GM23338 (cell line): Measurements from ENCODE around the gene F2RL2. TPM values are rescaled to one million over a fixed set of nuclear protein-coding genes. Genes with fewer than 3 reads are reported as not detected.

Experiments used
- ATAC-seq: fragments of 200-7000 bp; cut with Tn5 transposase; 3 replicates; pipeline ENCODE4 v1.9.1; 2020
- DNase-seq: peaks from one replicate; pipeline ENCODE4 v3.0.0-alpha.2; 2015; ENCODE audit warnings: low spot score
- H2AFZ ChIP-seq: fragments of 200-600 bp; sonication (generic); 2 replicates; pipeline ENCODE4 v1.8.0; 2016; ENCODE audit warnings: antibody characterized with exemption, mild to moderate bottlenecking, moderate library complexity
- H3F3A ChIP-seq: fragments of 200-600 bp; sonication (generic); replicated peaks from 2 replicates; pipeline ENCODE4 v1.8.0; 2017; ENCODE audit warnings: antibody characterized with exemption, mixed run types, low read depth
- H3K27ac ChIP-seq: fragments of 200-600 bp; sonication (generic); 2 replicates; pipeline ENCODE4 v1.6.1; 2016; ENCODE audit warnings: low read depth
- H3K27me3 ChIP-seq: fragments of 200-600 bp; sonication (generic); 2 replicates; pipeline ENCODE4 v1.8.0; 2016; ENCODE audit warnings: mild to moderate bottlenecking, mixed run types, moderate library complexity; ENCODE audit not compliant: insufficient read depth
- H3K36me3 ChIP-seq: fragments of 200-600 bp; sonication (generic); 2 replicates; pipeline ENCODE4 v1.8.0; 2016; ENCODE audit warnings: mild to moderate bottlenecking; ENCODE audit not compliant: insufficient read depth
- H3K4me1 ChIP-seq: fragments of 200-600 bp; sonication (generic); 2 replicates; pipeline ENCODE4 v1.8.0; 2016; ENCODE audit warnings: mild to moderate bottlenecking, moderate library complexity; ENCODE audit not compliant: insufficient read depth
- H3K4me2 ChIP-seq: fragments of 200-600 bp; sonication (generic); 2 replicates; pipeline ENCODE4 v1.7.1; 2017; ENCODE audit warnings: mixed run types
- H3K4me3 ChIP-seq: fragments of 200-600 bp; sonication (generic); 2 replicates; pipeline ENCODE4 v1.6.1; 2016; ENCODE audit warnings: mixed run types
- H3K79me2 ChIP-seq: fragments of 200-600 bp; sonication (generic); replicated peaks from 2 replicates; pipeline ENCODE4 v1.8.0; 2017; ENCODE audit warnings: mild to moderate bottlenecking; ENCODE audit not compliant: insufficient read depth
- H3K9me2 ChIP-seq: fragments of 200-600 bp; sonication (generic); 2 replicates; pipeline ENCODE4 v1.8.0; 2017; ENCODE audit not compliant: insufficient read depth
- H4K20me1 ChIP-seq: fragments of 200-600 bp; sonication (generic); replicated peaks from 2 replicates; pipeline ENCODE4 v1.8.0; 2017; ENCODE audit warnings: mild to moderate bottlenecking; ENCODE audit not compliant: insufficient read depth
- H3K27ac Mint-ChIP-seq: 2 replicates; pipeline ENCODE4 v1.8.0; 2020; ENCODE audit warnings: inconsistent platforms, mild to moderate bottlenecking, moderate library complexity, mixed read lengths
- H3K27me3 Mint-ChIP-seq: 3 replicates; pipeline ENCODE4 v1.8.0; 2022; ENCODE audit warnings: low read depth, mild to moderate bottlenecking, moderate library complexity, mixed read lengths, inconsistent platforms; ENCODE audit not compliant: insufficient read depth, poor library complexity
- H3K36me3 Mint-ChIP-seq: 3 replicates; pipeline ENCODE4 v1.8.0; 2021; ENCODE audit warnings: low read depth, mild to moderate bottlenecking, inconsistent platforms, moderate library complexity, mixed read lengths
- H3K4me1 Mint-ChIP-seq: 3 replicates; pipeline ENCODE4 v1.8.0; 2020; ENCODE audit warnings: mild to moderate bottlenecking, inconsistent platforms, mixed read lengths
- H3K4me3 Mint-ChIP-seq: 3 replicates; pipeline ENCODE4 v1.8.0; 2021; ENCODE audit warnings: moderate library complexity, mild to moderate bottlenecking, inconsistent platforms, mixed read lengths
- H3K9me3 Mint-ChIP-seq: 3 replicates; pipeline ENCODE4 v1.8.0; 2020; ENCODE audit warnings: moderate library complexity, mild to moderate bottlenecking, inconsistent platforms, mixed read lengths
- CREB1 ChIP-seq: fragments of 250-450 bp; sonication (Bioruptor Pico); IDR thresholded peaks from 2 replicates; pipeline ENCODE4 v1.5.0; 2020; ENCODE audit warnings: low read depth, mild to moderate bottlenecking, moderate library complexity
- ETS1 ChIP-seq: IDR thresholded peaks from 2 replicates; pipeline ENCODE4 v1.6.1; 2016; ENCODE audit warnings: antibody characterized with exemption
- EZH2 ChIP-seq: fragments of 200-600 bp; sonication (generic); IDR thresholded peaks from one replicate; pipeline ENCODE4 v1.8.0; 2017; ENCODE audit warnings: antibody characterized with exemption, mild to moderate bottlenecking, low read depth; ENCODE audit not compliant: unreplicated experiment
- EZH2phosphoT487 ChIP-seq: fragments of 200-600 bp; sonication (generic); IDR thresholded peaks from one replicate; pipeline ENCODE4 v1.8.1; 2018; ENCODE audit warnings: antibody characterized with exemption; ENCODE audit not compliant: unreplicated experiment
- JUNB ChIP-seq: IDR thresholded peaks from one replicate; pipeline ENCODE4 v1.6.1; 2016; ENCODE audit warnings: antibody characterized with exemption; ENCODE audit not compliant: unreplicated experiment
- NANOG ChIP-seq: IDR thresholded peaks from 2 replicates; pipeline ENCODE4 v1.6.1; 2016; ENCODE audit warnings: antibody characterized with exemption, borderline replicate concordance
- POLR2AphosphoS5 ChIP-seq: IDR thresholded peaks from 2 replicates; pipeline ENCODE4 v1.6.1; 2016; ENCODE audit warnings: antibody characterized with exemption, low read depth
- STAT1 ChIP-seq: IDR thresholded peaks from one replicate; pipeline ENCODE4 v1.6.1; 2016; ENCODE audit warnings: antibody characterized with exemption; ENCODE audit not compliant: unreplicated experiment
- ZNF114 ChIP-seq: fragments of 250-450 bp; sonication (Bioruptor Pico); IDR thresholded peaks from 2 replicates; pipeline ENCODE4 v1.5.0; 2020; ENCODE audit warnings: mild to moderate bottlenecking, moderate library complexity
- ZNF331 ChIP-seq: fragments of 250-450 bp; sonication (Bioruptor Pico); IDR thresholded peaks from 2 replicates; pipeline ENCODE4 v1.5.0; 2020; ENCODE audit warnings: low read depth, mild to moderate bottlenecking, moderate library complexity
- polyA plus RNA-seq: library from polyadenylated mRNA; unstranded; fragments of >200 nt; fragmentation: Nextera tagmentation; extraction: Ambion mirVana; gene quantifications from 2 replicates; pipeline ENCODE4 v1.2.1, GENCODE V29; 2016
- total RNA-seq: library from RNA; depleted of rRNA; stranded (reverse); fragments of >200 nt; shearing (Covaris generic); gene quantifications from 2 replicates; pipeline ENCODE4 v1.2.3, GENCODE V29; 2014
- TF ChIP-seq, protein P1 (sequence below), 2 experiments: fragments of 200-600 bp in 1 of 2; sonication (generic) in 1 of 2; conservative IDR thresholded peaks; 2 replicates each; pipeline versions ENCODE4 v1.5.1 to v1.6.1; 2016 to 2017; ENCODE audit warnings: antibody characterized with exemption in 2 of 2, low read depth in 2 of 2, mild to moderate bottlenecking in 2 of 2, moderate library complexity in 1 of 2
- TF ChIP-seq, protein P2 (sequence below): IDR thresholded peaks from one replicate; pipeline ENCODE4 v1.6.1; 2018; ENCODE audit warnings: antibody characterized with exemption; ENCODE audit not compliant: unreplicated experiment
- TF ChIP-seq, protein P3 (sequence below): fragments of 250-450 bp; sonication (Bioruptor Pico); IDR thresholded peaks from 2 replicates; pipeline ENCODE4 v1.5.0; 2020; ENCODE audit warnings: mild to moderate bottlenecking, moderate library complexity

The F2RL2 gene
- total and polyA plus RNA-seq, 2 experiments from 2014 or later, result 0.42 to 0.70 TPM

DNA sequence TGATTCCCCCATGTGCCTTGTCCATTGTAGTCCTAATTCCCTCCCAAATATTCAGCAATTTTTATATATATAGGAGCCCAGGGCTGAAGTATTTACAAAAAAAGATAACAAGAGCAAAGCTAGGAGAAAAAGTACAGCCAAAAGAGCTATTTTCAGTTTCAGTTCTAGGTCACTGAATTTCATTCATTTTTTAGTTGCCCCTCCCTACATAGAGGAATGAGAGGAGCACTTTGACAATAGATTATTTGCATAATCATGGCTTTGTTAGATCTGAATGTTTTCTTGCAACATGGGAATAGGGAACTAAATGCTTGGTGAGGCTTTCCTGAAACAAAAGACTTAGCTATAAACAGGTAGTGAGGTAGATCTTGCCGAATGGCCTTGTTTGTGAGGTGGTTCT, 15.3 kb upstream of the F2RL2 start:
- H3K36me3 ChIP-seq, result no peaks in the 10 kb centered on the region
- TF ChIP-seq CREB1 (CRISPR knock-in tag), result no peak
- TF ChIP-seq, protein P1, sequence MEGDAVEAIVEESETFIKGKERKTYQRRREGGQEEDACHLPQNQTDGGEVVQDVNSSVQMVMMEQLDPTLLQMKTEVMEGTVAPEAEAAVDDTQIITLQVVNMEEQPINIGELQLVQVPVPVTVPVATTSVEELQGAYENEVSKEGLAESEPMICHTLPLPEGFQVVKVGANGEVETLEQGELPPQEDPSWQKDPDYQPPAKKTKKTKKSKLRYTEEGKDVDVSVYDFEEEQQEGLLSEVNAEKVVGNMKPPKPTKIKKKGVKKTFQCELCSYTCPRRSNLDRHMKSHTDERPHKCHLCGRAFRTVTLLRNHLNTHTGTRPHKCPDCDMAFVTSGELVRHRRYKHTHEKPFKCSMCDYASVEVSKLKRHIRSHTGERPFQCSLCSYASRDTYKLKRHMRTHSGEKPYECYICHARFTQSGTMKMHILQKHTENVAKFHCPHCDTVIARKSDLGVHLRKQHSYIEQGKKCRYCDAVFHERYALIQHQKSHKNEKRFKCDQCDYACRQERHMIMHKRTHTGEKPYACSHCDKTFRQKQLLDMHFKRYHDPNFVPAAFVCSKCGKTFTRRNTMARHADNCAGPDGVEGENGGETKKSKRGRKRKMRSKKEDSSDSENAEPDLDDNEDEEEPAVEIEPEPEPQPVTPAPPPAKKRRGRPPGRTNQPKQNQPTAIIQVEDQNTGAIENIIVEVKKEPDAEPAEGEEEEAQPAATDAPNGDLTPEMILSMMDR (conservative IDR thresholded peaks at IDR 0.05; ENCODE audit: low read depth in 2 of 2), result no peak
- TF ChIP-seq ETS1, result no peak
- TF ChIP-seq, protein P2, sequence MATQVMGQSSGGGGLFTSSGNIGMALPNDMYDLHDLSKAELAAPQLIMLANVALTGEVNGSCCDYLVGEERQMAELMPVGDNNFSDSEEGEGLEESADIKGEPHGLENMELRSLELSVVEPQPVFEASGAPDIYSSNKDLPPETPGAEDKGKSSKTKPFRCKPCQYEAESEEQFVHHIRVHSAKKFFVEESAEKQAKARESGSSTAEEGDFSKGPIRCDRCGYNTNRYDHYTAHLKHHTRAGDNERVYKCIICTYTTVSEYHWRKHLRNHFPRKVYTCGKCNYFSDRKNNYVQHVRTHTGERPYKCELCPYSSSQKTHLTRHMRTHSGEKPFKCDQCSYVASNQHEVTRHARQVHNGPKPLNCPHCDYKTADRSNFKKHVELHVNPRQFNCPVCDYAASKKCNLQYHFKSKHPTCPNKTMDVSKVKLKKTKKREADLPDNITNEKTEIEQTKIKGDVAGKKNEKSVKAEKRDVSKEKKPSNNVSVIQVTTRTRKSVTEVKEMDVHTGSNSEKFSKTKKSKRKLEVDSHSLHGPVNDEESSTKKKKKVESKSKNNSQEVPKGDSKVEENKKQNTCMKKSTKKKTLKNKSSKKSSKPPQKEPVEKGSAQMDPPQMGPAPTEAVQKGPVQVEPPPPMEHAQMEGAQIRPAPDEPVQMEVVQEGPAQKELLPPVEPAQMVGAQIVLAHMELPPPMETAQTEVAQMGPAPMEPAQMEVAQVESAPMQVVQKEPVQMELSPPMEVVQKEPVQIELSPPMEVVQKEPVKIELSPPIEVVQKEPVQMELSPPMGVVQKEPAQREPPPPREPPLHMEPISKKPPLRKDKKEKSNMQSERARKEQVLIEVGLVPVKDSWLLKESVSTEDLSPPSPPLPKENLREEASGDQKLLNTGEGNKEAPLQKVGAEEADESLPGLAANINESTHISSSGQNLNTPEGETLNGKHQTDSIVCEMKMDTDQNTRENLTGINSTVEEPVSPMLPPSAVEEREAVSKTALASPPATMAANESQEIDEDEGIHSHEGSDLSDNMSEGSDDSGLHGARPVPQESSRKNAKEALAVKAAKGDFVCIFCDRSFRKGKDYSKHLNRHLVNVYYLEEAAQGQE, result no peak
- no peak for TF ChIP-seq JUNB
- no peak for TF ChIP-seq STAT1
- no peak for TF ChIP-seq NANOG
- no peak for TF ChIP-seq POLR2AphosphoS5
- TF ChIP-seq ZNF331 (CRISPR knock-in tag), result no peak
- TF ChIP-seq ZNF114 (CRISPR knock-in tag), result no peak
- no peak for TF ChIP-seq EZH2
- TF ChIP-seq, protein P3, sequence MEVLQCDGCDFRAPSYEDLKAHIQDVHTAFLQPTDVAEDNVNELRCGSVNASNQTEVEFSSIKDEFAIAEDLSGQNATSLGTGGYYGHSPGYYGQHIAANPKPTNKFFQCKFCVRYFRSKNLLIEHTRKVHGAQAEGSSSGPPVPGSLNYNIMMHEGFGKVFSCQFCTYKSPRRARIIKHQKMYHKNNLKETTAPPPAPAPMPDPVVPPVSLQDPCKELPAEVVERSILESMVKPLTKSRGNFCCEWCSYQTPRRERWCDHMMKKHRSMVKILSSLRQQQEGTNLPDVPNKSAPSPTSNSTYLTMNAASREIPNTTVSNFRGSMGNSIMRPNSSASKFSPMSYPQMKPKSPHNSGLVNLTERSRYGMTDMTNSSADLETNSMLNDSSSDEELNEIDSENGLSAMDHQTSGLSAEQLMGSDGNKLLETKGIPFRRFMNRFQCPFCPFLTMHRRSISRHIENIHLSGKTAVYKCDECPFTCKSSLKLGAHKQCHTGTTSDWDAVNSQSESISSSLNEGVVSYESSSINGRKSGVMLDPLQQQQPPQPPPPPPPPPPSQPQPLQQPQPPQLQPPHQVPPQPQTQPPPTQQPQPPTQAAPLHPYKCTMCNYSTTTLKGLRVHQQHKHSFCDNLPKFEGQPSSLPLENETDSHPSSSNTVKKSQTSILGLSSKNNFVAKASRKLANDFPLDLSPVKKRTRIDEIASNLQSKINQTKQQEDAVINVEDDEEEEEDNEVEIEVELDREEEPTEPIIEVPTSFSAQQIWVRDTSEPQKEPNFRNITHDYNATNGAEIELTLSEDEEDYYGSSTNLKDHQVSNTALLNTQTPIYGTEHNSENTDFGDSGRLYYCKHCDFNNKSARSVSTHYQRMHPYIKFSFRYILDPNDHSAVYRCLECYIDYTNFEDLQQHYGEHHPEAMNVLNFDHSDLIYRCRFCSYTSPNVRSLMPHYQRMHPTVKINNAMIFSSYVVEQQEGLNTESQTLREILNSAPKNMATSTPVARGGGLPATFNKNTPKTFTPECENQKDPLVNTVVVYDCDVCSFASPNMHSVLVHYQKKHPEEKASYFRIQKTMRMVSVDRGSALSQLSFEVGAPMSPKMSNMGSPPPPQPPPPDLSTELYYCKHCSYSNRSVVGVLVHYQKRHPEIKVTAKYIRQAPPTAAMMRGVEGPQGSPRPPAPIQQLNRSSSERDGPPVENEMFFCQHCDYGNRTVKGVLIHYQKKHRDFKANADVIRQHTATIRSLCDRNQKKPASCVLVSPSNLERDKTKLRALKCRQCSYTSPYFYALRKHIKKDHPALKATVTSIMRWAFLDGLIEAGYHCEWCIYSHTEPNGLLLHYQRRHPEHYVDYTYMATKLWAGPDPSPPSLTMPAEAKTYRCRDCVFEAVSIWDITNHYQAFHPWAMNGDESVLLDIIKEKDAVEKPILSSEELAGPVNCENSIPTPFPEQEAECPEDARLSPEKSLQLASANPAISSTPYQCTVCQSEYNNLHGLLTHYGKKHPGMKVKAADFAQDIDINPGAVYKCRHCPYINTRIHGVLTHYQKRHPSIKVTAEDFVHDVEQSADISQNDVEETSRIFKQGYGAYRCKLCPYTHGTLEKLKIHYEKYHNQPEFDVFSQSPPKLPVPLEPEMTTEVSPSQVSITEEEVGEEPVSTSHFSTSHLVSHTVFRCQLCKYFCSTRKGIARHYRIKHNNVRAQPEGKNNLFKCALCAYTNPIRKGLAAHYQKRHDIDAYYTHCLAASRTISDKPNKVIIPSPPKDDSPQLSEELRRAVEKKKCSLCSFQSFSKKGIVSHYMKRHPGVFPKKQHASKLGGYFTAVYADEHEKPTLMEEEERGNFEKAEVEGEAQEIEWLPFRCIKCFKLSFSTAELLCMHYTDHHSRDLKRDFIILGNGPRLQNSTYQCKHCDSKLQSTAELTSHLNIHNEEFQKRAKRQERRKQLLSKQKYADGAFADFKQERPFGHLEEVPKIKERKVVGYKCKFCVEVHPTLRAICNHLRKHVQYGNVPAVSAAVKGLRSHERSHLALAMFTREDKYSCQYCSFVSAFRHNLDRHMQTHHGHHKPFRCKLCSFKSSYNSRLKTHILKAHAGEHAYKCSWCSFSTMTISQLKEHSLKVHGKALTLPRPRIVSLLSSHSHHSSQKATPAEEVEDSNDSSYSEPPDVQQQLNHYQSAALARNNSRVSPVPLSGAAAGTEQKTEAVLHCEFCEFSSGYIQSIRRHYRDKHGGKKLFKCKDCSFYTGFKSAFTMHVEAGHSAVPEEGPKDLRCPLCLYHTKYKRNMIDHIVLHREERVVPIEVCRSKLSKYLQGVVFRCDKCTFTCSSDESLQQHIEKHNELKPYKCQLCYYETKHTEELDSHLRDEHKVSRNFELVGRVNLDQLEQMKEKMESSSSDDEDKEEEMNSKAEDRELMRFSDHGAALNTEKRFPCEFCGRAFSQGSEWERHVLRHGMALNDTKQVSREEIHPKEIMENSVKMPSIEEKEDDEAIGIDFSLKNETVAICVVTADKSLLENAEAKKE (CRISPR knock-in tag), result no peak
- no peak for TF ChIP-seq EZH2phosphoT487
- H3K27ac Mint-ChIP-seq, result peak overlapping the region; percentile 49
- peaks cover 7% of the 10 kb centered on the region; the same call in 2 of the 3 replicates for H3K4me1 Mint-ChIP-seq
- ATAC-seq (peak; percentile 56), DNase-seq (peak; percentile 19)
- H3K27me3 ChIP-seq, result no peaks in the 10 kb centered on the region
- H3K79me2 ChIP-seq, result no peaks in the 10 kb centered on the region
- no peaks in the 10 kb centered on the region for H3K9me2 ChIP-seq
- H3K9me3 Mint-ChIP-seq, result no peaks in the 10 kb centered on the region
- no peaks in the 10 kb centered on the region for H3F3A ChIP-seq
- H3K27ac ChIP-seq, result peak overlapping the region; percentile 20; the same call in 1 of the 2 replicates
- H3K27me3 Mint-ChIP-seq, result no peaks in the 10 kb centered on the region
- no peak overlapping the region for H3K4me3 ChIP-seq
- no peak overlapping the region for H3K4me2 ChIP-seq
- H4K20me1 ChIP-seq, result no peaks in the 10 kb centered on the region
- no peak overlapping the region for H3K4me3 Mint-ChIP-seq
- no peaks in the 10 kb centered on the region for H3K36me3 Mint-ChIP-seq
- H3K4me1 ChIP-seq, result peaks cover 8% of the 10 kb centered on the region; the same call in 1 of the 2 replicates
- no peak overlapping the region for H2AFZ ChIP-seq
